ENCODE measurements around the gene PTPN21. TPM values are rescaled to one million over a fixed set of nuclear protein-coding genes. Genes with fewer than 3 reads are reported as not detected.

Gene PTPN21
- total and polyA plus RNA-seq, 8 donors, result 3.5 to 63.0 (median 18.5) TPM

GRCh38 chr14:88504602-88505001 is 50.2 kb downstream of the PTPN21 start:
- WGBS, 5 donors, result 88 to 98% (median 94%) methylated on average over 2 of the region's 2 CpGs
- Histone ChIP-seq H3K9me3 (no peaks in the 10 kb centered on the region), H3K4me3 (no peak overlapping the region), H3K27ac (no peak overlapping the region), H3K4me1 (no peaks in the 10 kb centered on the region), H3K36me3 (peaks cover 12 to 73% (median 70%) of the 10 kb centered on the region in 4 donors), H3K27me3 (no peaks in the 10 kb centered on the region)
- no peak for DNase-seq
- TF ChIP-seq, protein P1, sequence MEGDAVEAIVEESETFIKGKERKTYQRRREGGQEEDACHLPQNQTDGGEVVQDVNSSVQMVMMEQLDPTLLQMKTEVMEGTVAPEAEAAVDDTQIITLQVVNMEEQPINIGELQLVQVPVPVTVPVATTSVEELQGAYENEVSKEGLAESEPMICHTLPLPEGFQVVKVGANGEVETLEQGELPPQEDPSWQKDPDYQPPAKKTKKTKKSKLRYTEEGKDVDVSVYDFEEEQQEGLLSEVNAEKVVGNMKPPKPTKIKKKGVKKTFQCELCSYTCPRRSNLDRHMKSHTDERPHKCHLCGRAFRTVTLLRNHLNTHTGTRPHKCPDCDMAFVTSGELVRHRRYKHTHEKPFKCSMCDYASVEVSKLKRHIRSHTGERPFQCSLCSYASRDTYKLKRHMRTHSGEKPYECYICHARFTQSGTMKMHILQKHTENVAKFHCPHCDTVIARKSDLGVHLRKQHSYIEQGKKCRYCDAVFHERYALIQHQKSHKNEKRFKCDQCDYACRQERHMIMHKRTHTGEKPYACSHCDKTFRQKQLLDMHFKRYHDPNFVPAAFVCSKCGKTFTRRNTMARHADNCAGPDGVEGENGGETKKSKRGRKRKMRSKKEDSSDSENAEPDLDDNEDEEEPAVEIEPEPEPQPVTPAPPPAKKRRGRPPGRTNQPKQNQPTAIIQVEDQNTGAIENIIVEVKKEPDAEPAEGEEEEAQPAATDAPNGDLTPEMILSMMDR (IDR thresholded peaks at IDR 0.05), result no peak
- TF ChIP-seq POLR2A (IDR thresholded peaks at IDR 0.05) (no peak), POLR2AphosphoS5 (IDR thresholded peaks at IDR 0.05) (no peak), EP300 (IDR thresholded peaks at IDR 0.05) (no peak)
- intact Hi-C loops (cut with DNase I; ENCODE audit: low total_unique reads), result no loop called here

DNA sequence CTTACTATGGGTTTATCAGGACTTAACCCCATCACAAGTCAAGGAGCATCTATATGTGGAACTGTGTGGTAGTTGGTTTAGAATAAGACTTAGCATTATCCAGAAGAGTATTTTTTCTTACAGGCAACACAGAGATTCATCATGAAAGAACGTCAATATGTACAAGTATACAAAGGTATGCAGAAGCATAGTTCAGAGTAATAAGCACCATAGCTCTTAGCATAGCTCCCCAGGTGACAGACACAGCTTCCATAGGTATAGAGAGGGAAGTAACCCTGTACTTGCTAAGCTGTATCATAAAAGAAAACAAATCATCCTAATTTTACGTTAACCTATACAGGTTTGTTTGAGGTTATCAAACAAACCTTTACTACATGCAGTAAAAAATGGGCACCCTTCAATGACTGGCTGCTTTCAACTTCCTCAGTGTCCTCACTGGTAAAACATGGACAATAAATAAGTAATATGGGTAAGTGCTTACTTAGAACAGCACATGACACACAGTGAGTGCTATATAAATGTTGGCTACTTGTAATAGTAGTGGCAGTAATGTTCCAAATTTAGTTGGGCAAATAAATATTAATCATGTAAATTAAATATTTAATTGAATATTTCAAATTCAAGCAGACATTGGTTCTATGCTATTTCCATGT is 50.9 kb downstream of the PTPN21 start:
- no peaks in the 10 kb centered on the region for H3K9me3 ChIP-seq
- H3K27ac ChIP-seq, result no peak overlapping the region
- DNase-seq, result no peak
- peaks cover 12 to 75% (median 72%) of the 10 kb centered on the region in 4 donors for H3K36me3 ChIP-seq
- intact Hi-C loops (cut with DNase I; ENCODE audit: low total_unique reads), result no loop called here
- TF ChIP-seq POLR2AphosphoS5 (IDR thresholded peaks at IDR 0.05), result no peak
- TF ChIP-seq, protein P1 (IDR thresholded peaks at IDR 0.05), result no peak
- TF ChIP-seq POLR2A (IDR thresholded peaks at IDR 0.05), result no peak
- TF ChIP-seq EP300 (IDR thresholded peaks at IDR 0.05), result no peak
- no peaks in the 10 kb centered on the region for H3K4me1 ChIP-seq
- 67 to 86% (median 84%) methylated on average over 2 of the region's 2 CpGs for whole genome bisulfite sequencing, 5 donors
- H3K4me3 ChIP-seq, result no peak overlapping the region
- no peaks in the 10 kb centered on the region for H3K27me3 ChIP-seq

DNA sequence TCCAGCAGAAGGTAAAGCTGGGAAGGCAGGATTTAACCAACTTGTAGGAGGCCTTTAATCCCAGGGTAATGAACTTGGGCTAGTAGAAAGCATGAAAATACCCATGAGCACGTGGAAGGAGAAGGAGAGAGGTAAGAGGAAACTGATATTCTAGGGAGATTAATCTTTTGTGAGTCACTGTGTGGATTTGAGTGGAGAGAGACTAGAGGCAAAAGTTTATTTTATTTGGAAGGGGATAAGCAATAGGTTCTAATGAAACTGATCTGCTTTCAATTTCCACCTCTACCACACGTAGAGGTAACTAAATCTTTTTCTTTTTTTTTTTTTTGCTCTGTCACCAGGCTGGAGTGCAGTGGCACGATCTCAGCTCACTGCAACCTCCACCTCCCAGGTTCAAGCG is 52.1 kb downstream of the PTPN21 start:
- WGBS, 5 donors, result 72 to 86% (median 83%) methylated on average over 4 of the region's 4 CpGs

DNA sequence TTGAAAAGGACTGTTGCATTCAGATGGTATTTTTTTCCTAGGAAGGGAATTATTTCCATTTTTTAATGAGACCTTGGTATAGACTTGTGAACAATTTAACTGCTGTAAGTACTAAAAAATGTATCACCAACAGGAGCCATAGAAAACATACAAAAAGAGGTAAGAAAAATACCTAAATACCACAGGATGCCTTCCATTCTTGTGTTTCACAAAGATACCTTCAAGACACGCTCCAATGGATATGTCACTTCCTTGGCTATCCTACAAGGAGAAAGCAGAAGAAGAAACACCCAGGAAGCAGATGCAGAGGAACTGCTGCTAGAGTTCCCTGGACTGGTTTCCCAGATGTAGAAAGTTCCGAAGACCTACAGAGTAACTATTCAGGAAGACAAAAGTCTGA is 54.2 kb downstream of the PTPN21 start:
- H3K4me3 ChIP-seq, result no peak overlapping the region
- TF ChIP-seq EP300 (IDR thresholded peaks at IDR 0.05) (no peak), POLR2AphosphoS5 (IDR thresholded peaks at IDR 0.05) (no peak), POLR2A (IDR thresholded peaks at IDR 0.05) (no peak)
- TF ChIP-seq, protein P1 (IDR thresholded peaks at IDR 0.05), result no peak
- intact Hi-C loops (cut with DNase I; ENCODE audit: low total_unique reads), result no loop called here
- DNase-seq, result no peak
- H3K27me3 ChIP-seq, result no peaks in the 10 kb centered on the region
- no peaks in the 10 kb centered on the region for H3K9me3 ChIP-seq
- 91 to 96% (median 95%) methylated on average over 2 of the region's 2 CpGs for WGBS, 5 donors
- H3K36me3 ChIP-seq, result peaks cover 14 to 89% (median 86%) of the 10 kb centered on the region in 4 donors
- no peaks in the 10 kb centered on the region for H3K4me1 ChIP-seq
- no peak overlapping the region for H3K27ac ChIP-seq

More for the DNA sequence above, 52.1 kb downstream of the PTPN21 start:
- peaks cover 12 to 84% (median 79%) of the 10 kb centered on the region in 4 donors for H3K36me3 ChIP-seq
- no peak overlapping the region for H3K27ac ChIP-seq
- no peaks in the 10 kb centered on the region for H3K9me3 ChIP-seq
- intact Hi-C loops (cut with DNase I; ENCODE audit: low total_unique reads), result no loop called here
- no peaks in the 10 kb centered on the region for H3K4me1 ChIP-seq
- no peak for DNase-seq
- TF ChIP-seq, protein P1 (IDR thresholded peaks at IDR 0.05), result no peak
- no peaks in the 10 kb centered on the region for H3K27me3 ChIP-seq
- H3K4me3 ChIP-seq, result no peak overlapping the region

Measured in stomach (tissue), 9 donors.